H9 (cell line): ENCODE results near the gene NTSR2. TPM values are rescaled to one million over a fixed set of nuclear protein-coding genes. Genes with fewer than 3 reads are reported as not detected.

ENCODE experiments used
- DNase-seq: peaks from one replicate; pipeline ENCODE4 v3.0.0-alpha.2; 2017
- H2AFZ ChIP-seq: one replicate; pipeline ENCODE4 v1.6.1; 2013; ENCODE audit warnings: mild to moderate bottlenecking, low read length, control low read depth, moderate library complexity
- H2AK5ac ChIP-seq: 2 replicates; pipeline ENCODE4 v1.6.1; 2013; ENCODE audit warnings: low read length, control low read depth, mixed read lengths; ENCODE audit not compliant: insufficient read length
- H2BK120ac ChIP-seq: one replicate; pipeline ENCODE4 v1.6.1; 2013; ENCODE audit warnings: low read depth, mild to moderate bottlenecking, low read length, control low read depth, inconsistent platforms; ENCODE audit not compliant: poor library complexity, severe bottlenecking
- H2BK12ac ChIP-seq: 2 replicates; pipeline ENCODE4 v1.6.1; 2013; ENCODE audit warnings: low read length, control low read depth, mixed read lengths, low read depth; ENCODE audit not compliant: insufficient read length
- H2BK15ac ChIP-seq: 2 replicates; pipeline ENCODE4 v1.6.1; 2013; ENCODE audit warnings: low read depth, low read length, control low read depth
- H2BK20ac ChIP-seq: one replicate; pipeline ENCODE4 v1.6.1; 2013; ENCODE audit warnings: low read depth, mild to moderate bottlenecking, low read length, control low read depth, inconsistent platforms; ENCODE audit not compliant: poor library complexity, severe bottlenecking
- H2BK5ac ChIP-seq: 2 replicates; pipeline ENCODE4 v1.6.1; 2013; ENCODE audit warnings: low read length, control low read depth, mixed read lengths; ENCODE audit not compliant: insufficient read length
- H3K14ac ChIP-seq: 2 replicates; pipeline ENCODE4 v1.6.1; 2013; ENCODE audit warnings: low read length, control low read depth; ENCODE audit not compliant: insufficient read depth
- H3K18ac ChIP-seq: 2 replicates; pipeline ENCODE4 v1.6.1; 2013; ENCODE audit warnings: low read depth, mild to moderate bottlenecking, mixed read lengths, low read length, control low read depth; ENCODE audit not compliant: insufficient read length
- H3K23ac ChIP-seq: 2 replicates; pipeline ENCODE4 v1.6.1; 2013; ENCODE audit warnings: low read length, control low read depth, mixed read lengths, low read depth; ENCODE audit not compliant: insufficient read length
- H3K23me2 ChIP-seq: 2 replicates; pipeline ENCODE4 v1.6.1; 2013; ENCODE audit warnings: low read depth, mild to moderate bottlenecking, mixed read lengths, low read length, control low read depth; ENCODE audit not compliant: insufficient read length, poor library complexity, severe bottlenecking
- H3K27ac ChIP-seq: 2 replicates; pipeline ENCODE4 v1.5.1; 2013; ENCODE audit warnings: low read length, control low read depth, mixed read lengths, low read depth; ENCODE audit not compliant: insufficient read length
- H3K27me3 ChIP-seq: 2 replicates; pipeline ENCODE4 v1.6.1; 2013; ENCODE audit warnings: low read length, control low read depth, inconsistent platforms; ENCODE audit not compliant: insufficient read depth
- H3K4ac ChIP-seq: 2 replicates; pipeline ENCODE4 v1.6.1; 2013; ENCODE audit warnings: low read depth, mild to moderate bottlenecking, control low read depth, inconsistent platforms, low read length, moderate library complexity
- H3K4me1 ChIP-seq: 2 replicates; pipeline ENCODE4 v1.6.1; 2013; ENCODE audit warnings: low read length, control low read depth, inconsistent platforms; ENCODE audit not compliant: insufficient read depth
- H3K4me2 ChIP-seq: 2 replicates; pipeline ENCODE4 v1.6.1; 2013; ENCODE audit warnings: low read length, control low read depth, mixed read lengths; ENCODE audit not compliant: insufficient read length, insufficient read depth
- H3K56ac ChIP-seq: 2 replicates; pipeline ENCODE4 v1.6.1; 2013; ENCODE audit warnings: low read depth, mild to moderate bottlenecking, mixed read lengths, low read length, control low read depth; ENCODE audit not compliant: insufficient read length
- H3K79me1 ChIP-seq: 2 replicates; pipeline ENCODE4 v1.6.1; 2013; ENCODE audit warnings: low read depth, mild to moderate bottlenecking, moderate library complexity, low read length, control low read depth, inconsistent platforms; ENCODE audit not compliant: insufficient read depth, poor library complexity, severe bottlenecking
- H3K79me2 ChIP-seq: 2 replicates; pipeline ENCODE4 v1.6.1; 2013; ENCODE audit warnings: low read length, control low read depth, inconsistent platforms; ENCODE audit not compliant: insufficient read depth
- H3K9ac ChIP-seq: 2 replicates; pipeline ENCODE4 v1.6.1; 2013; ENCODE audit warnings: low read length, control low read depth, mixed read lengths; ENCODE audit not compliant: insufficient read length; ENCODE audit errors: extremely low read depth
- H3K9me3 ChIP-seq: one replicate; pipeline ENCODE4 v1.6.1; 2013; ENCODE audit warnings: low read depth, low read length, inconsistent platforms; ENCODE audit not compliant: control insufficient read depth
- H3T11ph ChIP-seq: one replicate; pipeline ENCODE4 v1.6.1; 2013; ENCODE audit warnings: mild to moderate bottlenecking, low read length, control low read depth, inconsistent platforms
- H4K20me1 ChIP-seq: one replicate; pipeline ENCODE4 v1.6.1; 2013; ENCODE audit not compliant: control insufficient read depth, insufficient read length, insufficient read depth
- H4K5ac ChIP-seq: 2 replicates; pipeline ENCODE4 v1.6.1; 2013; ENCODE audit warnings: low read depth, mild to moderate bottlenecking, mixed read lengths, low read length, control low read depth; ENCODE audit not compliant: insufficient read length
- H4K8ac ChIP-seq: replicated peaks from 2 replicates; pipeline ENCODE4 v1.6.1; 2013; ENCODE audit warnings: low read length, control low read depth, mixed read lengths, low read depth; ENCODE audit not compliant: insufficient read length
- H4K91ac ChIP-seq: 2 replicates; pipeline ENCODE4 v1.6.1; 2013; ENCODE audit warnings: low read depth, mild to moderate bottlenecking, moderate library complexity, mixed read lengths, low read length, control low read depth; ENCODE audit not compliant: insufficient read length
- H3K27ac Mint-ChIP-seq, 3 experiments: 2 replicates in 2 of 3; 3 replicates in 1 of 3; pipeline ENCODE4 v1.8.0; 2020 to 2021; ENCODE audit warnings: mixed read lengths in 3 of 3, mild to moderate bottlenecking in 1 of 3, moderate library complexity in 1 of 3
- H3K27me3 Mint-ChIP-seq: 2 replicates; pipeline ENCODE4 v1.8.0; 2021; ENCODE audit warnings: low read depth, mild to moderate bottlenecking, moderate library complexity, mixed read lengths
- H3K36me3 Mint-ChIP-seq, 3 experiments: 2 replicates in 2 of 3; 3 replicates in 1 of 3; pipeline ENCODE4 v1.8.0; 2020 to 2021; ENCODE audit warnings: low read depth in 3 of 3, mixed read lengths in 3 of 3; ENCODE audit not compliant: insufficient read depth in 1 of 3
- H3K4me1 Mint-ChIP-seq, 2 experiments: 2 replicates each; pipeline ENCODE4 v1.8.0; 2020; ENCODE audit warnings: mixed read lengths in 2 of 2
- H3K4me3 Mint-ChIP-seq, 2 experiments: 2 replicates in 1 of 2; 3 replicates in 1 of 2; pipeline ENCODE4 v1.8.0; 2020 to 2021; ENCODE audit warnings: mild to moderate bottlenecking in 2 of 2, mixed read lengths in 2 of 2, moderate library complexity in 1 of 2
- H3K9me3 Mint-ChIP-seq, 2 experiments: 2 replicates in 1 of 2; 3 replicates in 1 of 2; pipeline ENCODE4 v1.8.0; 2020; ENCODE audit warnings: mild to moderate bottlenecking in 2 of 2, mixed read lengths in 2 of 2, moderate library complexity in 1 of 2
- CTCF ChIP-seq: fragments of 200-600 bp; sonication (generic); conservative IDR thresholded peaks from 3 replicates; pipeline ENCODE4 v1.8.0; 2021; ENCODE audit warnings: antibody characterized with exemption, mild to moderate bottlenecking
- WGBS: extraction: QIAGEN DNeasy Blood & Tissue Kit; methylation state at CpG from one replicate; pipeline ENCODE4 v1.1.7; 2013; ENCODE audit warnings: missing lambda C conversion rate, low lambda C conversion rate, mixed read lengths; ENCODE audit not compliant: insufficient read length; ENCODE audit errors: extremely low coverage; 5-methylcytosine and 5-hydroxymethylcytosine counted together
- total RNA-seq: library from RNA; stranded (reverse); gene quantifications from 2 replicates; pipeline ENCODE4 v1.2.1, GENCODE V29; 2021

NTSR2 gene
- total RNA-seq, 1 experiment from 2014 or later, result not detected

- DNase-seq, result no peak
- H2BK20ac ChIP-seq, result no peak overlapping the region
- no peak overlapping the region for H2BK12ac ChIP-seq
- H4K5ac ChIP-seq, result no peak overlapping the region
- H3T11ph ChIP-seq, result no peak overlapping the region
- no peak overlapping the region for H2AFZ ChIP-seq
- no peak for TF ChIP-seq CTCF
- no peak overlapping the region for H3K23ac ChIP-seq
- no peak overlapping the region for H3K56ac ChIP-seq
- peaks cover 17 to 20% of the 10 kb centered on the region in 2 experiments for H3K4me1 Mint-ChIP-seq
- no peak overlapping the region for H3K4me3 Mint-ChIP-seq
- peaks cover 3% of the 10 kb centered on the region for H3K23me2 ChIP-seq
- H3K27ac Mint-ChIP-seq, result no peak overlapping the region
- no peak overlapping the region for H4K91ac ChIP-seq
- no peaks in the 10 kb centered on the region for H4K20me1 ChIP-seq
- H3K18ac ChIP-seq, result no peak overlapping the region
- H3K27ac ChIP-seq, result no peak overlapping the region
- no peaks in the 10 kb centered on the region for H3K9me3 ChIP-seq
- H2AK5ac ChIP-seq, result no peak overlapping the region
- no peaks in the 10 kb centered on the region for H3K79me2 ChIP-seq
- peaks cover 3% of the 10 kb centered on the region; the same call in 1 of the 2 replicates for H3K4me1 ChIP-seq
- no peak overlapping the region for H2BK5ac ChIP-seq
- H3K36me3 Mint-ChIP-seq, result no peaks in the 10 kb centered on the region; a peak in 1 of 7 replicates
- peaks cover 10% of the 10 kb centered on the region for H3K27me3 ChIP-seq
- no CpG with 5 or more reads among the region's 3 CpGs for WGBS
- no peak overlapping the region for H4K8ac ChIP-seq
- H3K27me3 Mint-ChIP-seq, result peaks cover 57% of the 10 kb centered on the region
- H3K9ac ChIP-seq, result no peak overlapping the region
- no peak overlapping the region for H2BK15ac ChIP-seq
- no peaks in the 10 kb centered on the region for H3K79me1 ChIP-seq
- no peak overlapping the region for H3K4ac ChIP-seq
- H2BK120ac ChIP-seq, result no peak overlapping the region
- no peak overlapping the region for H3K14ac ChIP-seq
- H3K9me3 Mint-ChIP-seq, result no peaks in the 10 kb centered on the region
- no peak overlapping the region for H3K4me2 ChIP-seq
These were observed 2.4 kb upstream of the NTSR2 start for GRCh38 chr2:11672407-11672806.
